ENCODE data around the gene NRXN3.

DNA sequence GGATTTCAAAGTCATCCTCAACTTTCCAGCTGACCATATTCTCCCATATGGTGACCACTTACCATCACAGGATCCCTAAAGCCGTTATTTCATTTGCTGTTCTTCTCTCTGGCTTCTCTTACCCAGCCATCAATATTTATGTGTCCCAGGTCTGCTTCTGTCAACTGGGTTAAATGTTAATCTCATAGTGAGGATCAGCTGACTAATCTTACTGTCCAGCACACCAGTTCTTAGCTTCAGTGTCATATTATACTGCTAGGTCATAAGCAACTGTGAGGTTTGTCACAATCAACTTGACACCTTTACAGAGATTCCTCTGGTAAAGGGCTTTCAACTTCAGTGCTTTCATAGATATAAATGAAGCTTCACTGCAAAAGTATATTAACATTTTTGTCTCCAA, 1746.7 kb downstream of the NRXN3 start:
- TF ChIP-seq, protein P1, sequence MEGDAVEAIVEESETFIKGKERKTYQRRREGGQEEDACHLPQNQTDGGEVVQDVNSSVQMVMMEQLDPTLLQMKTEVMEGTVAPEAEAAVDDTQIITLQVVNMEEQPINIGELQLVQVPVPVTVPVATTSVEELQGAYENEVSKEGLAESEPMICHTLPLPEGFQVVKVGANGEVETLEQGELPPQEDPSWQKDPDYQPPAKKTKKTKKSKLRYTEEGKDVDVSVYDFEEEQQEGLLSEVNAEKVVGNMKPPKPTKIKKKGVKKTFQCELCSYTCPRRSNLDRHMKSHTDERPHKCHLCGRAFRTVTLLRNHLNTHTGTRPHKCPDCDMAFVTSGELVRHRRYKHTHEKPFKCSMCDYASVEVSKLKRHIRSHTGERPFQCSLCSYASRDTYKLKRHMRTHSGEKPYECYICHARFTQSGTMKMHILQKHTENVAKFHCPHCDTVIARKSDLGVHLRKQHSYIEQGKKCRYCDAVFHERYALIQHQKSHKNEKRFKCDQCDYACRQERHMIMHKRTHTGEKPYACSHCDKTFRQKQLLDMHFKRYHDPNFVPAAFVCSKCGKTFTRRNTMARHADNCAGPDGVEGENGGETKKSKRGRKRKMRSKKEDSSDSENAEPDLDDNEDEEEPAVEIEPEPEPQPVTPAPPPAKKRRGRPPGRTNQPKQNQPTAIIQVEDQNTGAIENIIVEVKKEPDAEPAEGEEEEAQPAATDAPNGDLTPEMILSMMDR (IDR thresholded peaks at IDR 0.05; ENCODE audit: insufficient read depth, low read depth, low read length): no peak
- TF ChIP-seq EZH2 (IDR thresholded peaks at IDR 0.05; ENCODE audit: insufficient read depth, low read length): no peak

Data from astrocyte (in vitro differentiated cells and primary cell).